ENCODE measurements around the gene GCSH.
A peak's percentile ranks its signal among the peaks of the same experiment; 100 is the strongest.

Gene GCSH

DNA sequence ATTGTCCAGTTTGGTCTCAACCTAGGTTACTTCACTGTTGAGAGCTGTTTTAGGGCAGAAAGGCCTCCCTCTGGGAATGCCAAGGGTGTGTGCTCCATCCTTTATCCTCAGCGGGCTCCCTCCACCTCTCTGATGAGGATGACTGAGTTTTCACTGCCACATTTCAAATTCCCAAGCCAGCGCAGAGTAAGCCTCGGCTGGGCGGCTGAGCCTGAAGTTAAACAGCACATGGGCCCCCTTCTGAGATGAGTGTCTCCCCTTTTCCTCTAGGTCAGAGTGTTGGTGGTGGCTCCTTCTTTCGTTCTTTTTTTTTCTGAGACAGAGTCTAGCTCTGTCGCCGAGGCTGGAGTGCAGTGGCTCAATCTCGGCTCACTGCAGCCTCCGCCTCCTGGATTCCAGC, 5.5 kb upstream of the GCSH start:
- DNase-seq: no peak

DNA sequence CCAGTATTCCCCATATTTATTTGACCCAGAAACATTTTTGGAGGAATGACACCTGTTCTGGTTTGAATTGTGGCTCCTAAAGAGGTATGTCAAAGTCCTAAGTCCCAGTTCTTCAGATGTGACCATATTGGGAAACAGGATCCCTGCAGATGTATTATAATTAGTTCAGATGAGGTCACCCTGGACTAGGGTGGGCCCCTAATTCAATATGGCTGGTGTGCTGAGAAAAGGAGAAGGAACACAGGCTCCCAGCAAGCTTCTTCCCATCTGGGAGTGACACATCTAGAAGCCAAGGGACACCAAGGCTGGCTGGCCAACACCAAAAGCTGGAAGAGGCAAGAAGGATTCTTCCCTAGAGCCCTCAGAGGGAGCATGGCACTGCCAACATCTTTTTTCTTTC, 3.8 kb upstream of the GCSH start:
- DNase-seq: no peak

- DNase-seq: no peak
Observed at GRCh38 chr16:81097230-81097629, 1.0 kb upstream of the GCSH start.

- DNase-seq: no peak
Observed at GRCh38 chr16:81096715-81097208, 567 bp upstream of the GCSH start.

GRCh38 chr16:81095653-81095952, 592 bp downstream of the GCSH start:
- DNase-seq: no peak

DNA sequence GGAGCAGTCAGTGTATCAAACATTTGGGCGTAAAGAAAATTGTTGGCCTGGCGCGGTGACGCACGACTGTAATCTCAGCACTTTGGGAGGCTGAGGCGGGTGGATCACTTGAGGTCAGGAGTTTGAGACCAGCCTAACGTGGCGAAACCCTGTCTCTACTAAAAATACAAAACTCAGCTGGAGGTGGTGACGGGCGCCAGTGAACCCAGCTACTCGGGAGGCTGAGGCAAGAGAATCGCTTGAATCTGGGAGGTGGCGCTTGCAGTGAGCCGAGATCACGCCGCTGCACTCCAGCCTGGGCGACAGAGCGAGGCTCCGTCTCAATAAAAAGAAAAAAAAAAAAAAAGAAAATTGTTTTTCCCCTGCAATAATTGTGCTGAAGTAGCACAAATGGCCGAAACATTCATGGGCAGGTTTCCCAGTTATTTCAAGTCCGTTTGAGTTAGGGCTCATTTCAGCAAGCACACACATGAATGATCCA, 1.4 kb downstream of the GCSH start:
- DNase-seq: no peak

DNA sequence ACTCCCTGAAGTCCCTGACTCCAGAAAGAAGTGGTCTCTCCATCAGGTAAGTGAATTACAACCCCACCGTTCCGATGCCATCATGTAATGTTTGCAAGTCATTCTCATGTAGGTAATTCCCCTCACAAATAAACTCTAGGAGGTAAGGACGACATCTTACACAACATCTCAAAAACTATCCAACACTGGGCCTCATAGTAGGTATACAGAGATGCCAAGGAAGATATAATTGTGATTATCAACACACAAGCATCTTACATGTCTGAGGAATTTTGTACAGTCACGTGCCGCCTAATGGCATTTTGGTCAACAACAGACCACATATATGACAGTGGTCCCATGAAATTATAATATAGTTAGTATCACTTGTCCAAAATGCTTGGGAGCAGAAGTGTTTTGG, 7.4 kb downstream of the GCSH start:
- DNase-seq: no peak

GRCh38 chr16:81081014-81081413, 15.2 kb downstream of the GCSH start:
- no peak for DNase-seq

DNA sequence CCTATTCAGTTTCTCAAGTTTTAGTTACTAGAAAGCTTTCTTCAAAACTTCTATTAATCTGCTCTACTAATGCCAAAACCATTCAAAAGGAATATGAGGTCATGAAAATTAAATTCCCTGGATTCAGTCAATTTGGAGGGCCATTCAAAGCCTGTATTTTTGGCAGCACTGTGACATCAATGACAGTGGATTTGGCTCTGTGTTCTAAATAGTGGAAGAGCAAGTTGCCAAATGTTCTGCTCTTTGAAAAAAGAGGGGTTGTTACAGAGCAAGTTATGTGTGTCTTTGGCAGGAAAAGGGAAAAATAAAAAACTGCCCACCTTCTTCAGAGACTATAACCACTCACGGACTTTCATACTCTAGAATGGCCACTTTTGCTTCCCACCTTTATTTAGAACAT, 16.0 kb downstream of the GCSH start:
- DNase-seq: no peak

GRCh38 chr16:81077076-81077940, 18.9 kb downstream of the GCSH start, which contains the start of gene C16orf46:
C16orf46 (minus strand) TSS chr16:81077238; CDS start chr16:81063955, 13,283 bp downstream.
- peak; percentile 81 to 94 for DNase-seq

- DNase-seq: peak; percentile 80 to 94
Observed at GRCh38 chr16:81076566-81077075, 19.6 kb downstream of the GCSH start.

DNA sequence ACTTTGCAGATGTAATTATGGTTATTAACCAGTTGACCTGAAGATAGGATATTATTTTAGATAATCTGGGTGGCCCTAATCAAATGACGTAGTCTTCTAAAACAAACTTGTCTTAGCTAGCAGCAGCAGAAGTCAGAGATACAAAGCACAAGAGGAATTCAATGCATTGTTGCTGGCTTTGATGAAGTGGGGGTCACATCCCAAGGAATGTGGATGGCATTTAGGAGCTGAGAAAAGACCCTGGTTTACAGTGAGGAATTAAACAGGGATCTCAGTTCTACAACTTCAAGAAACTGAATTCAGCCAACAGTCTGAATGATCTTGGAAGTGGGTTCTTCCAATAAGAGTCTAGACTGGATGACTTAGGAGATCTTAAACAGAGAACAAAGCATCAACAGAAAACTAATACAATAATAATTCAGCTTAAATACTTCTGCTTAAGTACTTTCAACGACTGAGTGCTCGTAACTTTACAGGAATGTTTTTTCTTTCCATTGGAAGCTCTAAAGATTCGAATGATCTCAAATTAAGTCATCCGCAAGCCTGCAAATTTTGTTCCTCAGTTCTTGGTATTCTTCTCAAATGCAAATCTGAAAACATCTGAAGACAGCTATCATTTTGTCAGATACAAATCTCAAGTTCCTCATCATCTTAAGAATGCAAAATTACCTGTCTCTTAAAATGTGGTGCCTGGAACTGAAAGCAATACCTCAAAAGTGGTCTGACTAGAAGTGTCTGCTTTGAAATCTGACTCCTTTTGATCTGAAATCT, 22.4 kb downstream of the GCSH start:
- DNase-seq: no peak

DNA sequence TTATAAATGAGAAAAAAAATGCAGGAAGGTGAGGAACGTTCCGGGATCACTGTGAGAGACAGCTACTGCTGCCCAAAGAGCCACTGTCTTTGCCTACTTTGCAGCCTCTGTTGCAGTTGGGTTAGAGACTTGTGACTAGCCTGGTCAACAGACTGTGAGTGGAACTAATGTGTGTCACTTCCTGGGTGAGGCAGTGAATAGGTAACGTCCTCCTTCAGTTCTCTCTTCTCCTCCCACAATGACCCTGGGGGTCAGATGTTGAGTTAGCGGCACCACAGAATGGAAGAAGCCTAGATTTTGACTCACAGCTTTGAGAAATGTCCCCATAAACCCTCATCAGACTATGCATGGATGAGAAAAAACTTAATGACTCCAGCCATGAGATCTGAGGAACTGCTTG, 24.4 kb downstream of the GCSH start:
- peak; percentile 6 to 16 for DNase-seq

DNA sequence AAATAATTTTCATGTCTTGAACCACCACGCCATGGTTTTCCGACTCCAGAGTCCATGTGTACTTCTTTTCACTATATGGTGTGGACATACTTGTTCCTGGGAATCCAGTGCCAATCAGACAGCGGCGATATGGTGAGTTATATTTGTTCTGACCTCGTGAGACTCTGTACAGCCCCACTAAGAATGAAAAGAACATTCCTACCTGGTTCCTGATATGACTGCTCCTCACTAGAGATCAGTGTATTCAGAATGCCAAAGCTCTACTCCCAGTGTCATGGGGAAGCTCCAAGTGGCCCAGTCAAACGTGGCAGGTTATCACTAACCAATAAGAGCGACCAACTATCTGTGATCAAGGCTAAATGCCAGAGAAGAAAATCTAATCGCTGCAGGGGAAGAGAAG, 25.2 kb downstream of the GCSH start:
- DNase-seq: no peak

GRCh38 chr16:81069063-81069462, 27.1 kb downstream of the GCSH start:
- no peak for DNase-seq

DNA sequence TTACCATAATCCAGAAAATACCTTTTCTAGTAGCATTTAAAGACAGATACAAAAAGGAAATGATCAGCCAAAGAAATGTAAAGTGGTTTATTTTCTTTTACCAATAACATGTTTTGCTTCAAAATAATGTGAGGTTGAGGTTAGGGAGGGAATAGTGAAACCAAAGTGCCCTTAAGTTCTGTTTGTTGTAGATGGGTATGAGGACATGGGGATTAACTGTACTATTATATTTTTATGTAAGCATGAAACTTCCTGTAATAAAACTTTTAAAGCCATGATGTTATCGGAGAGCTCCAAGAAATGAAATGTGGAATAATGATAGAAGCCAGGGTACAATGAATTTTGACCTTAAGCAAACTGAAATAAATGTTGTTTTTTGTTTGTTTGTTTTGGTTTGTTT, 29.0 kb downstream of the GCSH start:
- DNase-seq: no peak

GRCh38 chr16:81066681-81067080, 29.5 kb downstream of the GCSH start:
- DNase-seq: no peak

- DNase-seq: no peak
Observed at GRCh38 chr16:81061871-81062608, 34.2 kb downstream of the GCSH start.

DNA sequence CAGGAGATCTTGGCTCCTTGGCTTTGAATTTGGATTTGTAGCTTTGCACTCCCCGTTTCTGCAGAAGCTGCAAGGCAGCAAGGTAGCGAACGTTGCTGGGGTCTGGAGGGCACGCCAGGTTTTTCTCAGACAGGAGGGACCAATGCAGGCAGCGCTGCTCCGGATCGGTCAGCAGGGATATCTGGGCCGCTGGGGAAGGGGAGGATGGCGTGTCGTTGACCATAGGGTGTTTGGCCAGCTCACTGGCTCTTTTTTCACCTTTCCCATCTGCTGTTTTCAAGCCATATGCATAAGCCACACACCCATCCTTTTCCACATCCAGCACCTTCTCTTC, 34.9 kb downstream of the GCSH start:
- DNase-seq: no peak

DNA sequence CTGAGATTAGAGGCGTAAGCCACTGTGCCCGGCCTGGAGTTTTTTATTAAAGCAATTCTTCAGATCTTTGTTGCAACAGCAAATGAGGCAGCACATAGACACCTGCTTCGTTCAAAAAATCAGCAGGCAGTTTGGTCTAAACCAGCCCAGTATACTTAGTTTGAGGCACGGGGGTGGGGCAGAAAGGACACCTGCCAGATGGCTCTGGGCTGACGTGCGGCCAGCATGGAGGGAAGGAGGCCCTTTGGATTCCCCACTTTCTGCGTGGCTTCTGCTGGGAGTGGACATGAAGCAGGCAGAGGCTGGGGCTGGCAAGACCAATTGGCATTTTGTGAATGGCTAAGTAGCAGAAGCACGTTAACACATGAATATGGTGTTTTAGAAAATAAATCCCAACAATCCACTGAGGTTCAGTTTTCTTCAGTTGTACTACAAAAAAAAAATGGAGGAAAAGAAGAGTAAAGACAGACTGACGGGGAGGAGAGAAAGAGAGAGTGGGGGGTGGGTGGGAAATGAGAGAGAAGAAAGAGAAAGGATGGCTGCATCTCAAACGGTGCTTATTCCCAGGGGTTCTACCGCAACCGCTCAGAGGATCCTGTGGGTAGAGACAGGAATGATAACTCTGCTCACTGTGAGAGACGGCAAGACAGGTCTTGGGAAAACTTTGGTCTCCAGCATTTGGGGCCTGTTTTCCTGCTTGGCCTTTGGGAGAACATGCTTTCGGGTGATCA, 35.5 kb downstream of the GCSH start:
- no peak for DNase-seq

GRCh38 chr16:81053761-81054160, 42.4 kb downstream of the GCSH start:
- no peak for DNase-seq

GRCh38 chr16:81042821-81043220, 53.4 kb downstream of the GCSH start:
- DNase-seq: no peak

GRCh38 chr16:81041696-81042095, 54.5 kb downstream of the GCSH start:
- no peak for DNase-seq
